Measurements from ENCODE around the gene NREP.

Gene NREP

GRCh38 chr5:111790295-111790694, 33.3 kb upstream of the NREP start:
- no peak for TF ChIP-seq YY1 (IDR thresholded peaks at IDR 0.05; ENCODE audit: insufficient read depth, insufficient read length)
- TF ChIP-seq SUZ12 (IDR thresholded peaks at IDR 0.05; ENCODE audit: extremely low read depth, insufficient read depth, insufficient read length) = no peak
- TF ChIP-seq ZNF274 (IDR thresholded peaks at IDR 0.05; ENCODE audit: low read depth, low read length) = no peak
- H3K4me1 ChIP-seq (ENCODE audit: insufficient read depth, insufficient read length) = no peaks in the 10 kb centered on the region
- no peak overlapping the region for H3K9ac ChIP-seq (ENCODE audit: insufficient read length, low read depth)
- no peaks in the 10 kb centered on the region for H3K27me3 ChIP-seq (ENCODE audit: insufficient read depth, insufficient read length)
- H3K36me3 ChIP-seq (ENCODE audit: insufficient read depth, insufficient read length, low read length) = no peaks in the 10 kb centered on the region
- H3K4me3 ChIP-seq (ENCODE audit: insufficient read length, low read depth) = no peak overlapping the region
- DNase-seq (ENCODE audit: low read depth, low spot score) = no peak
- H3K9me3 ChIP-seq (ENCODE audit: insufficient read depth, low read length) = no peaks in the 10 kb centered on the region

GRCh38 chr5:111787006-111787405, 30.0 kb upstream of the NREP start:
- DNase-seq (ENCODE audit: low read depth, low spot score) = no peak
- Histone ChIP-seq H3K27me3 (ENCODE audit: insufficient read depth, insufficient read length) (no peaks in the 10 kb centered on the region), H3K4me1 (ENCODE audit: insufficient read depth, insufficient read length) (no peaks in the 10 kb centered on the region), H3K36me3 (ENCODE audit: insufficient read depth, insufficient read length, low read length) (no peaks in the 10 kb centered on the region), H3K9me3 (ENCODE audit: insufficient read depth, low read length) (no peaks in the 10 kb centered on the region), H3K4me3 (ENCODE audit: insufficient read length, low read depth) (no peak overlapping the region), H3K9ac (ENCODE audit: insufficient read length, low read depth) (no peak overlapping the region)
- TF ChIP-seq YY1 (IDR thresholded peaks at IDR 0.05; ENCODE audit: insufficient read depth, insufficient read length) (no peak), SUZ12 (IDR thresholded peaks at IDR 0.05; ENCODE audit: extremely low read depth, insufficient read depth, insufficient read length) (no peak), ZNF274 (IDR thresholded peaks at IDR 0.05; ENCODE audit: low read depth, low read length) (no peak)

- Histone ChIP-seq H3K4me1 (ENCODE audit: insufficient read depth, insufficient read length) (no peaks in the 10 kb centered on the region), H3K27me3 (ENCODE audit: insufficient read depth, insufficient read length) (no peaks in the 10 kb centered on the region), H3K36me3 (ENCODE audit: insufficient read depth, insufficient read length, low read length) (no peaks in the 10 kb centered on the region), H3K4me3 (ENCODE audit: insufficient read length, low read depth) (no peak overlapping the region), H3K9ac (ENCODE audit: insufficient read length, low read depth) (no peak overlapping the region), H3K9me3 (ENCODE audit: insufficient read depth, low read length) (no peaks in the 10 kb centered on the region)
- no peak for TF ChIP-seq YY1 (IDR thresholded peaks at IDR 0.05; ENCODE audit: insufficient read depth, insufficient read length)
- no peak for TF ChIP-seq SUZ12 (IDR thresholded peaks at IDR 0.05; ENCODE audit: extremely low read depth, insufficient read depth, insufficient read length)
- TF ChIP-seq ZNF274 (IDR thresholded peaks at IDR 0.05; ENCODE audit: low read depth, low read length) = no peak
- DNase-seq (ENCODE audit: low read depth, low spot score) = no peak
Observed at GRCh38 chr5:111784491-111785181, 27.6 kb upstream of the NREP start.

- Histone ChIP-seq H3K4me3 (ENCODE audit: insufficient read length, low read depth) (no peak overlapping the region), H3K27me3 (ENCODE audit: insufficient read depth, insufficient read length) (no peaks in the 10 kb centered on the region), H3K36me3 (ENCODE audit: insufficient read depth, insufficient read length, low read length) (no peaks in the 10 kb centered on the region), H3K9ac (ENCODE audit: insufficient read length, low read depth) (no peak overlapping the region), H3K9me3 (ENCODE audit: insufficient read depth, low read length) (no peaks in the 10 kb centered on the region), H3K4me1 (ENCODE audit: insufficient read depth, insufficient read length) (no peaks in the 10 kb centered on the region)
- TF ChIP-seq YY1 (IDR thresholded peaks at IDR 0.05; ENCODE audit: insufficient read depth, insufficient read length) = no peak
- TF ChIP-seq ZNF274 (IDR thresholded peaks at IDR 0.05; ENCODE audit: low read depth, low read length) = no peak
- TF ChIP-seq SUZ12 (IDR thresholded peaks at IDR 0.05; ENCODE audit: extremely low read depth, insufficient read depth, insufficient read length) = no peak
- no peak for DNase-seq (ENCODE audit: low read depth, low spot score)
Observed at GRCh38 chr5:111783537-111783936, 26.5 kb upstream of the NREP start.

GRCh38 chr5:111782216-111782615, 25.2 kb upstream of the NREP start:
- TF ChIP-seq SUZ12 (IDR thresholded peaks at IDR 0.05; ENCODE audit: extremely low read depth, insufficient read depth, insufficient read length) (no peak), YY1 (IDR thresholded peaks at IDR 0.05; ENCODE audit: insufficient read depth, insufficient read length) (no peak), ZNF274 (IDR thresholded peaks at IDR 0.05; ENCODE audit: low read depth, low read length) (no peak)
- Histone ChIP-seq H3K9ac (ENCODE audit: insufficient read length, low read depth) (no peak overlapping the region), H3K4me3 (ENCODE audit: insufficient read length, low read depth) (no peak overlapping the region), H3K36me3 (ENCODE audit: insufficient read depth, insufficient read length, low read length) (no peaks in the 10 kb centered on the region), H3K4me1 (ENCODE audit: insufficient read depth, insufficient read length) (no peaks in the 10 kb centered on the region), H3K9me3 (ENCODE audit: insufficient read depth, low read length) (no peaks in the 10 kb centered on the region), H3K27me3 (ENCODE audit: insufficient read depth, insufficient read length) (no peaks in the 10 kb centered on the region)
- no peak for DNase-seq (ENCODE audit: low read depth, low spot score)

- Histone ChIP-seq H3K4me3 (ENCODE audit: insufficient read length, low read depth) (no peak overlapping the region), H3K36me3 (ENCODE audit: insufficient read depth, insufficient read length, low read length) (no peaks in the 10 kb centered on the region), H3K9me3 (ENCODE audit: insufficient read depth, low read length) (no peaks in the 10 kb centered on the region), H3K9ac (ENCODE audit: insufficient read length, low read depth) (no peak overlapping the region), H3K27me3 (ENCODE audit: insufficient read depth, insufficient read length) (no peaks in the 10 kb centered on the region), H3K4me1 (ENCODE audit: insufficient read depth, insufficient read length) (no peaks in the 10 kb centered on the region)
- no peak for TF ChIP-seq ZNF274 (IDR thresholded peaks at IDR 0.05; ENCODE audit: low read depth, low read length)
- no peak for TF ChIP-seq YY1 (IDR thresholded peaks at IDR 0.05; ENCODE audit: insufficient read depth, insufficient read length)
- TF ChIP-seq SUZ12 (IDR thresholded peaks at IDR 0.05; ENCODE audit: extremely low read depth, insufficient read depth, insufficient read length) = no peak
- no peak for DNase-seq (ENCODE audit: low read depth, low spot score)
Observed at GRCh38 chr5:111781200-111781599, 24.2 kb upstream of the NREP start.

- no peak overlapping the region for H3K9ac ChIP-seq (ENCODE audit: insufficient read length, low read depth)
- H3K36me3 ChIP-seq (ENCODE audit: insufficient read depth, insufficient read length, low read length) = no peaks in the 10 kb centered on the region
- no peak overlapping the region for H3K4me3 ChIP-seq (ENCODE audit: insufficient read length, low read depth)
- H3K27me3 ChIP-seq (ENCODE audit: insufficient read depth, insufficient read length) = no peaks in the 10 kb centered on the region
- DNase-seq (ENCODE audit: low read depth, low spot score) = no peak
- H3K4me1 ChIP-seq (ENCODE audit: insufficient read depth, insufficient read length) = no peaks in the 10 kb centered on the region
- TF ChIP-seq SUZ12 (IDR thresholded peaks at IDR 0.05; ENCODE audit: extremely low read depth, insufficient read depth, insufficient read length) (no peak), YY1 (IDR thresholded peaks at IDR 0.05; ENCODE audit: insufficient read depth, insufficient read length) (no peak), ZNF274 (IDR thresholded peaks at IDR 0.05; ENCODE audit: low read depth, low read length) (no peak)
- H3K9me3 ChIP-seq (ENCODE audit: insufficient read depth, low read length) = no peaks in the 10 kb centered on the region
Observed at GRCh38 chr5:111779922-111780292, 22.9 kb upstream of the NREP start.
